H1 (cell line): Measurements from ENCODE around the gene EVPL. TPM values are rescaled to one million over a fixed set of nuclear protein-coding genes. Genes with fewer than 3 reads are reported as not detected.
A peak's percentile ranks its signal among the peaks of the same experiment; 100 is the strongest.

Experiments used
- ASH2L ChIP-seq: fragments of 200-600, 300-600 bp; sonication (generic); IDR thresholded peaks from one replicate; pipeline ENCODE4 v1.7.1; 2017; ENCODE audit warnings: low read length
- CHD1 ChIP-seq: IDR thresholded peaks from 2 replicates; pipeline ENCODE4 v1.6.1; 2012; ENCODE audit warnings: low read depth, low read length, improper control_type of control experiment
- CTCF ChIP-seq, 3 experiments: IDR thresholded peaks; 1 replicate in 2 of 3; 2 replicates in 1 of 3; pipeline versions ENCODE4 v1.5.1 to v1.6.1; 2011; ENCODE audit warnings: low read length in 3 of 3, mild to moderate bottlenecking in 3 of 3, inconsistent platforms in 2 of 3, low read depth in 1 of 3, moderate library complexity in 1 of 3; ENCODE audit not compliant: insufficient read depth in 1 of 3; ENCODE audit errors: control extremely low read depth in 1 of 3
- E2F6 ChIP-seq: IDR thresholded peaks from 2 replicates; pipeline ENCODE4 v1.6.1; 2012; ENCODE audit warnings: inconsistent platforms
- EP300 ChIP-seq, 2 experiments: IDR thresholded peaks; 1 replicate in 1 of 2; 2 replicates in 1 of 2; pipeline ENCODE4 v1.6.1; 2011 to 2012; ENCODE audit warnings: low read depth in 2 of 2, low read length in 2 of 2, mild to moderate bottlenecking in 2 of 2, borderline replicate concordance in 1 of 2, inconsistent platforms in 1 of 2, moderate library complexity in 1 of 2
- GABPA ChIP-seq: IDR thresholded peaks from 2 replicates; pipeline ENCODE4 v1.6.1; 2011; ENCODE audit warnings: mild to moderate bottlenecking, low read length, moderate library complexity, borderline replicate concordance; ENCODE audit not compliant: insufficient read depth
- KDM1A ChIP-seq: fragments of 200-600, 300-600 bp; sonication (generic); IDR thresholded peaks from 2 replicates; pipeline ENCODE4 v1.7.1; 2016; ENCODE audit warnings: mild to moderate bottlenecking, low read length, borderline replicate concordance
- KDM5A ChIP-seq: fragments of 200-600 bp; IDR thresholded peaks from 2 replicates; pipeline ENCODE4 v1.7.1; 2012; ENCODE audit warnings: mild to moderate bottlenecking, low read length, inconsistent platforms, mixed read lengths
- MAFK ChIP-seq: IDR thresholded peaks from 2 replicates; pipeline ENCODE4 v1.6.1; 2012; ENCODE audit warnings: low read depth, mild to moderate bottlenecking, improper control_type of control experiment, low read length
- POLR2A ChIP-seq, 2 experiments: IDR thresholded peaks; 1 replicate in 1 of 2; 2 replicates in 1 of 2; pipeline ENCODE4 v1.6.1; 2011; ENCODE audit warnings: low read depth in 2 of 2, low read length in 2 of 2, mild to moderate bottlenecking in 2 of 2; ENCODE audit errors: control extremely low read depth in 1 of 2
- RAD21 ChIP-seq, 2 experiments: IDR thresholded peaks in 1 of 2; conservative IDR thresholded peaks in 1 of 2; 2 replicates each; pipeline ENCODE4 v1.6.1; 2011; ENCODE audit warnings: low read depth in 2 of 2, low read length in 2 of 2, improper control_type of control experiment in 1 of 2, inconsistent platforms in 1 of 2, mild to moderate bottlenecking in 1 of 2, moderate library complexity in 1 of 2
- RNF2 ChIP-seq: fragments of 200-900, 300-1000 bp; sonication (generic); IDR thresholded peaks from 2 replicates; pipeline ENCODE4 v1.7.1; 2016; ENCODE audit warnings: borderline replicate concordance, low read depth, mild to moderate bottlenecking, antibody characterized with exemption, low read length; ENCODE audit not compliant: poor library complexity, severe bottlenecking; ENCODE audit errors: missing control alignments
- SRF ChIP-seq: IDR thresholded peaks from 2 replicates; pipeline ENCODE4 v1.6.1; 2011; ENCODE audit warnings: mild to moderate bottlenecking, low read depth, low read length, moderate library complexity
- TAF1 ChIP-seq: IDR thresholded peaks from 2 replicates; pipeline ENCODE4 v1.6.1; 2011; ENCODE audit warnings: mild to moderate bottlenecking, low read depth, low read length
- TBP ChIP-seq: IDR thresholded peaks from 2 replicates; pipeline ENCODE4 v1.6.1; 2011; ENCODE audit warnings: low read depth, low read length, improper control_type of control experiment
- TCF12 ChIP-seq: IDR thresholded peaks from 2 replicates; pipeline ENCODE4 v1.6.1; 2011; ENCODE audit warnings: low read depth, mild to moderate bottlenecking, low read length
- polyA plus RNA-seq, 7 experiments: library from polyadenylated mRNA; depleted of rRNA in 3 of 7; stranded (reverse) in 5 of 7; unstranded in 2 of 7; fragments of >200 nt in 5 of 7; fragments of 200-250 nt in 2 of 7; gene quantifications; 1 replicate in 5 of 7; 2 replicates in 1 of 7; 4 replicates in 1 of 7; pipeline versions ENCODE4 v1.2.1 to v1.2.3, GENCODE V29; 2011 to 2013; ENCODE audit warnings: missing spikeins in 2 of 7, mixed read lengths in 2 of 7
- total RNA-seq: library from RNA; stranded (reverse); fragmentation: NEBNext Ultra II Directional; extraction: Animal tissue kit (Norgen Biotek cat#: 25700); gene quantifications from 2 replicates; pipeline ENCODE4 v1.2.1, GENCODE V29; 2021

EVPL gene
- total and polyA plus RNA-seq, 2 of the 8 experiments (the other 6 are each of a cell fraction or from before 2014, with no cell fraction given), result 0.20 to 0.99 TPM

- peak; percentile 9; the same call in 1 of the 2 replicates for TF ChIP-seq KDM1A
- TF ChIP-seq TAF1, result no peak
- no peak for TF ChIP-seq RNF2
- TF ChIP-seq ASH2L, result peak; percentile 31
- TF ChIP-seq GABPA, result peak; percentile 82; the same call in 1 of the 2 replicates
- TF ChIP-seq TCF12, result peak; percentile 83; the same call in 1 of the 2 replicates
- TF ChIP-seq RAD21 (IDR thresholded peaks at IDR 0.05 in 1 of 2, conservative IDR thresholded peaks at IDR 0.05 in 1 of 2; ENCODE audit: low read depth in 2 of 2, low read length in 2 of 2), result peak; percentile 93 to 97
- no peak for TF ChIP-seq POLR2A (IDR thresholded peaks at IDR 0.05; ENCODE audit: control extremely low read depth in 1 of 2, low read depth in 2 of 2, low read length in 2 of 2)
- TF ChIP-seq MAFK, result no peak
- TF ChIP-seq KDM5A, result no peak
- no peak for TF ChIP-seq TBP
- TF ChIP-seq CTCF (IDR thresholded peaks at IDR 0.05; ENCODE audit: control extremely low read depth in 1 of 3, insufficient read depth in 1 of 3, low read depth in 1 of 3, low read length in 3 of 3), result peak; percentile 88 to 99 (median 96)
- no peak for TF ChIP-seq CHD1
- TF ChIP-seq E2F6, result peak; percentile 58; the same call in 1 of the 2 replicates
- peak in 1 of 2 experiments; percentile 65; a peak in 1 of 3 replicates for TF ChIP-seq EP300 (IDR thresholded peaks at IDR 0.05; ENCODE audit: borderline replicate concordance in 1 of 2, low read depth in 2 of 2, low read length in 2 of 2)
- TF ChIP-seq SRF, result no peak
Measured at GRCh38 chr17:76014100-76014924, 12.8 kb downstream of the EVPL start (continued).
